HG02970 (cell line): ENCODE data around the gene HOXC11.

Source experiments
- ATAC-seq: cut with Tn5 transposase; IDR thresholded peaks from one replicate; pipeline ENCODE4 v1.9.1; 2021; ENCODE audit warnings: mild to moderate bottlenecking, moderate library complexity, moderate number of reproducible peaks; ENCODE audit not compliant: unreplicated experiment, low FRiP score

HOXC11 gene

DNA sequence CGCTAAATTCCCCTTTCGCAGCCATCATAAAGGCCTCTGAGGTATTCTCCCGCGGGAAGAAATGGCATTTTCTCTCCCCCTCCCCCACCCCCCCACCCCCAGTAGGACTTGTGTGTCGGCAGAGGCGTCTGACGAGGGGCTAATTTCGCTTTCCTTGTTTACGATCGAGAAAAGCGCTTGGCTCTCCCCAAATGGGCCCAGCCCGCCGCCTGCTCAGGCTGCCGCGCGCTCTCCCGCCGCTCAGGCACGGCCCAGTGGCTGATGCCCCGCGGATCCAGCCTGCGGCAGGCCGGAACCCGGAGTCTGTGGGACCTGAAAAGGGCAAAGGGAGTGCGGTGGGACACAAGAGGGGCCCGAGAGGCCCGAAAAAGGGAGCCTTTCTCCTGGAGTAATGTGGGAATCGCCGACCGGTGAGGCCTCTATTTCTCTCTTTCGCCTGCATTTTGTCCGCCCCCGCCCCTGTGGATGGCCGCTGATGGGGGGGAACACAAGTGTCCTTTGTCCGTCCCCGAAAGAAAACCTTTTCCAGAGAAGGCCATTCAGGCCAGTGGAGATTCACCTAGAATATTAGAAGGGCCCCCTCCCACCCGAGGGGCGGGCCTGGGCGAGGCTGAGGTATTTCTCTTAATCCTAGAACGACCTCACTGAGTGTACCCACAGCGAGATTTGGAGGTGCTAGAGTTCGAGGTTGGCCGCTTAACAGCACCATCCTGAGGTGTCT, 46.3 kb downstream of the HOXC11 start:
- ATAC-seq: no peak

GRCh38 chr12:54019924-54020590, 47.1 kb downstream of the HOXC11 start:
- no peak for ATAC-seq

GRCh38 chr12:54020591-54021405, 47.9 kb downstream of the HOXC11 start:
- ATAC-seq: no peak

DNA sequence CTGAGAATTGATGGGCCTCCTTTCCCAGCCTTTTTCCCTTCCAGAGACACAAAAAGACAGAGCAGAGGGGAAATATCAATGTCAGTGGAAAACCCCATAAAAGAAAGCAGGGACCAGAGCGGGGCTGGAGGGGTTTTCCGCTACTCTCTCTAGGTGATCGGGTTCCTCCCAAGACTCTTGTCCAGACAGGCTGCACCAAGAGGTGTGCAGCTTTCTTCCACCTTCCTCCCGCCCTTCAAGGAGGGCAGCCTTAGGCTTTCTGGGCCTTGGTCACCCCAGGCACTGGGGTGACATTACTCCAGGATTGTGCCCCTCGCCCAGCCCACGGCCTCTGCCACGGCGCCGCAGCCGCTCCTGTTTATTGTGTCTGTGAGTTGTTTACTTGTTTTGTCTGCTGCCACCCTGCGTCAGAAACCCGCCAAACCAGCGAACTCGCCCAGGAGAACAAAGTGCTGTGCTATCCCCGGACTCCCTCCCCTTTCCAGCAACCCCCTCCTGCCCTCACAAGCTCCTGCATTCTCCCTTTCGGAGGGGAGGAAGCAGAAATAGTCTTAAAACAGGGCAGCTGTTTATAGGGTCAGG, 48.6 kb downstream of the HOXC11 start:
- ATAC-seq: no peak

GRCh38 chr12:54022960-54023884, 50.3 kb downstream of the HOXC11 start:
- no peak for ATAC-seq

GRCh38 chr12:54024127-54024526, 51.2 kb downstream of the HOXC11 start:
- ATAC-seq: no peak

DNA sequence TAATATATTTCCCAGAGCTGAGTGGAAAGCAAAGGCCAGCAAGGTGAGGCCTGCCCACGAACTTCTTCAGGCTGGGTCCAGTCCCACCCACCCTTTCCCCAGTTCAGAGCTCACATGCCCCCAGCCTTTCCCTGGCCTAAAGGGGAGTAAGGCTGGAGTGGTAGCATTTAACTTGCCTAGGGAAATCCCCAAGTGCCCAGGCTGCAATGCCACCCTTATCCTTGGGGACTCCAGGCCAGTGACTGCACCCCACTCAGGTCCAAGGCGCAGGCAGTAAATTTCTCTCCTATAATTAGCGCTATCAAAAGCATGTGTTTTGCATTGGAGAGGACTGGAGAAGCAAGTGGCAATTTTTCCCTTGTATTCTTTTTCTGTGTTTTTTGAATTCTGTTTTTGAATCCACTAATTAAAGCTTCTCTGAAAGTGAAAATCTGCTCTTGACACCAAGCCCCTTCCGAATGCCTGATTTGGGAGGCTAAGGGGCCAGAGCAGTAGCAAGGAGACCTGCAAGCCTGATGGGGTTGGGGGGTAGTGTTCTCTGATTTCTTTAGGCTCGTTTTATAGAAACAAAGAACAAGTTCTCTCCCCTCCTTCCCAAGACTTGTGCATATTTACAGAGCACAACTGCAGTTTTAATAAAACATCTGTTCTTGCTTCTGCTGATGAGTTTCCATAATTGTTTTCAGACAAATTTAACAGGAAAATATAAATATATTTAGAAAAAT, 51.8 kb downstream of the HOXC11 start:
- ATAC-seq: no peak

- ATAC-seq: no peak
These were observed 52.8 kb downstream of the HOXC11 start for GRCh38 chr12:54025499-54026405.

DNA sequence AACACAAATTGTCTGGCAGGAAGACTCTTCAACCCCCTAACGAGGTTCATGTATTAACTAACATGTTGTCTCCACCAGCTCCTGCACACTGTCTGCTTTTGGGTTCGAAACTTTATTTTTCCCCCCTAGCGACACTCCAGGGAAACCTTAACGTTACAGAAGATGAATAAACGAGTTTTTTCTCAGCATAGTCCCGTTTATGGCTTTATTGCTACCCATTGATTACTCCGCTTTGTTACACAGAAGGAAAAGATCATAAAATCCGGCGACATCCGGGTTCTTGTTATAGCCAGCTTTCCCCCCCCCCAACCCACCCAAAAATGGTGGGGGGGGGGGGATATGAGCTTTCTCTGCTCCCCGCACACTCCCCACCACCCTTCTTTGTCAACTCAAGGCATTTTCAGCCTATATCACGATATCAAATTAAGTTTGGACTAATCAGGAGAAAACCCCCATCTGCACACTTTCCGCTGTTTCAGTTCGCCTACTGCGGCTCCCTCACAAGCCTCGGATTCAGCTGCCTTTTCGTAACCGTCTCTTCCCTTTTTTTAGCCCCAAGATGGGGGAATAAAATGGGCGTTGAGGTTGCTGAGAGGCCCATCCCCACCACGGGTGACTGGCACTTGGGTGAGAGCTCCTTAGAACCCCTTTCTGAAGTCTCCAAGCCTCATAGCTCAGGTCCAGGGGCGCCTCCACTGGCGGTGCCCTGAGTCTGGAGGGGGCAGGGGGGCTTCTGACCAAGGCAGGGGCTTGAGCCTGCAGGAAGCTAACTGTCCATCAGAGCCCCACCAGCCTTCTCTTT, 53.9 kb downstream of the HOXC11 start:
- no peak for ATAC-seq
